Duodenal mucosa (tissue), 2 donors: ENCODE measurements around the gene IL4I1.

Experiments
- H3K27ac ChIP-seq: one replicate; pipeline ENCODE4 v1.7.0; 2013; ENCODE audit warnings: low read depth, low read length
- H3K27me3 ChIP-seq, 2 donors: one replicate each; pipeline ENCODE4 v1.7.0; 2013; ENCODE audit warnings: low read length in 2 of 2, control low read depth in 1 of 2; ENCODE audit not compliant: insufficient read depth in 2 of 2, control insufficient read depth in 1 of 2
- H3K36me3 ChIP-seq, 2 donors: one replicate each; pipeline ENCODE4 v1.7.0; 2013; ENCODE audit warnings: low read length in 2 of 2, control low read depth in 1 of 2; ENCODE audit not compliant: insufficient read depth in 2 of 2, control insufficient read depth in 1 of 2
- H3K4me1 ChIP-seq, 2 donors: one replicate each; pipeline ENCODE4 v1.7.0; 2013; ENCODE audit warnings: low read length in 2 of 2, control low read depth in 1 of 2; ENCODE audit not compliant: insufficient read depth in 2 of 2, control insufficient read depth in 1 of 2
- H3K4me3 ChIP-seq, 2 donors: one replicate each; pipeline ENCODE4 v1.7.0; 2013; ENCODE audit warnings: low read length in 2 of 2, low read depth in 1 of 2
- H3K9ac ChIP-seq, 2 donors: one replicate each; pipeline ENCODE4 v1.7.0; 2013; ENCODE audit warnings: low read length in 2 of 2, low read depth in 1 of 2
- H3K9me3 ChIP-seq, 2 donors: one replicate each; pipeline ENCODE4 v1.7.0; 2013; ENCODE audit warnings: low read length in 2 of 2, control low read depth in 1 of 2; ENCODE audit not compliant: control insufficient read depth in 1 of 2

The IL4I1 gene

GRCh38 chr19:49912965-49913685 is 16.4 kb upstream of the IL4I1 start:
- Histone ChIP-seq H3K4me3 (no peak overlapping the region), H3K27me3 (no peaks in the 10 kb centered on the region), H3K36me3 (peaks cover 19 to 58% of the 10 kb centered on the region in 2 donors), H3K4me1 (peaks cover 4 to 11% of the 10 kb centered on the region in 2 donors), H3K9me3 (no peaks in the 10 kb centered on the region), H3K9ac (no peak overlapping the region), H3K27ac (no peak overlapping the region)

- Histone ChIP-seq H3K27ac (no peak overlapping the region), H3K4me1 (peaks cover 4 to 11% of the 10 kb centered on the region in 2 donors), H3K4me3 (no peak overlapping the region), H3K9me3 (no peaks in the 10 kb centered on the region), H3K27me3 (no peaks in the 10 kb centered on the region), H3K36me3 (peaks cover 31 to 62% of the 10 kb centered on the region in 2 donors), H3K9ac (no peak overlapping the region)
Observed at GRCh38 chr19:49911381-49912145, 14.9 kb upstream of the IL4I1 start.

GRCh38 chr19:49910179-49910578 is 13.5 kb upstream of the IL4I1 start:
- Histone ChIP-seq H3K27ac (no peak overlapping the region), H3K9ac (no peak overlapping the region), H3K36me3 (peaks cover 23 to 63% of the 10 kb centered on the region in 2 donors), H3K27me3 (no peaks in the 10 kb centered on the region), H3K9me3 (no peaks in the 10 kb centered on the region), H3K4me3 (no peak overlapping the region), H3K4me1 (peaks cover 4 to 11% of the 10 kb centered on the region in 2 donors)

GRCh38 chr19:49908480-49909420 is 12.1 kb upstream of the IL4I1 start:
- H3K4me3 ChIP-seq: no peak overlapping the region
- H3K27me3 ChIP-seq: no peaks in the 10 kb centered on the region
- peaks cover 4 to 11% of the 10 kb centered on the region in 2 donors for H3K4me1 ChIP-seq
- H3K36me3 ChIP-seq: peaks cover 19 to 53% of the 10 kb centered on the region in 2 donors
- H3K9me3 ChIP-seq: no peaks in the 10 kb centered on the region
- no peak overlapping the region for H3K27ac ChIP-seq
- no peak overlapping the region for H3K9ac ChIP-seq

DNA sequence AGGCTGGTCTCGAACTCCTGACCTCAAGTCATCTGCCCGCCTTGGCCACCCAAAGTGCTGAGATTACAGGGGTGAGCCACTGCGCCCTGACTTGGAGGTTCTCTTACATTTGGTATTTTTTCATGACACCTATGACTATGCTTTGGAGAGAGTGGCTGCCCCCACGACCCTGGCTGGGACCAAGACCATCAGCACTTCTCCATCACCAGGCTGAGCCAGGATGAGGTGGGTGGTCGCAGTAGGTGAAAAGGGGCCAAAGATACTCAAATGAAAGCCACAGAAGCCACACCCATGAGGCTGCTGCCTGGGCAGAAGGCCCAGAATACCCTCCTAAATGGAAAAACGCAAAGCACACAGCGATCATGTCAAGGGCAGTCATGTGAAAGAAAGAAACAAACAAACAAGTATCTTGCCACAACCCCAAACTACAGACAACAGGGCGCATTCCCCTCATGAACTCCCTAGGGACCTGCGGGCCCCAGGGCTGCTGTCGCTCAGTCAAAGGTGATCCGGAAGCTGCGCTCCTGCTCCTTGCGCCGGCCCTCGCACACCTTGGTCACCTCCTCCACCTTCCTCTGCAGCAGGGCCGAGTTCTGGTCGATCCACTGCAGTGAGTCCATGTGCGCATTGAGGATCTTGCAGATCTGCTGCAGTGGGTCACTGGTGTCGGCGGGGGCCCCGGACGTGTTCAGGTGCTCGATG is 11.2 kb upstream of the IL4I1 start:
- no peaks in the 10 kb centered on the region for H3K27me3 ChIP-seq
- H3K4me3 ChIP-seq: no peak overlapping the region
- peaks cover 4 to 11% of the 10 kb centered on the region in 2 donors for H3K4me1 ChIP-seq
- H3K9me3 ChIP-seq: no peaks in the 10 kb centered on the region
- H3K36me3 ChIP-seq: peaks cover 16 to 46% of the 10 kb centered on the region in 2 donors
- no peak overlapping the region for H3K27ac ChIP-seq
- no peak overlapping the region for H3K9ac ChIP-seq

DNA sequence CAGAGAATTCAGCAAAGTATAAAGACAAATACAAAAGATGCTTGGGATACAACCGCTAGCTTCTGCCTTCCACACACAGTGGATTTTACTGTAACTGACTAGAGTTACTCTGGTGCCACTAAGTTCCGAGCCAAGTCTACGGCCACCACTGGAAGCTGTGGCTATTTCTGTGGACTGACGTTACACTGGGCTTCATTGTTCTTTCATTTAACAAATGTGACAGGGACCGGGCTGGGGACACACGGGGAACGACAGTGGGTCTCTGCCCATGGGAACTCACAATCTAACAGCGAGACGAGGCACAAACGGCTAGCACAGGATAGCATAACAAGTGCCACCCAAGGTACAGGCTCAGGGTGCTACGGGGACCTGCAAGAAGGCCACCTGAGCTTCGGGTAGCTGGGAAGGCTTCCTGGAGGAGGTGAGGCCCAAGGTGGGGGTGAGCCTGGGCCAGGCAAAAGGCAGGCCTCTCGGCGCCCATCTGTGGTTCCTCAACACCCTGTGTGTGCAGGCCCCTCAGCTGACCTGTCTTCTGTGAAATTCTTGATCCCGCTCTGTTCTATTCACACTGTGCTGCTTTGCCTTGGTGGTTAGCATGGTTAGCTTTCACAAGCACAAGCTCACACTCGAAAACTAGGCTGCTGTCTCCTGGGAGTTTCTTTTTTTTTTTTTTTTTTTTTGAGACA is 10.3 kb upstream of the IL4I1 start:
- H3K9ac ChIP-seq: no peak overlapping the region
- H3K9me3 ChIP-seq: no peaks in the 10 kb centered on the region
- no peaks in the 10 kb centered on the region for H3K27me3 ChIP-seq
- peaks cover 16 to 40% of the 10 kb centered on the region in 2 donors for H3K36me3 ChIP-seq
- H3K4me3 ChIP-seq: no peak overlapping the region
- no peak overlapping the region for H3K27ac ChIP-seq
- peaks cover 4 to 11% of the 10 kb centered on the region in 2 donors for H3K4me1 ChIP-seq

DNA sequence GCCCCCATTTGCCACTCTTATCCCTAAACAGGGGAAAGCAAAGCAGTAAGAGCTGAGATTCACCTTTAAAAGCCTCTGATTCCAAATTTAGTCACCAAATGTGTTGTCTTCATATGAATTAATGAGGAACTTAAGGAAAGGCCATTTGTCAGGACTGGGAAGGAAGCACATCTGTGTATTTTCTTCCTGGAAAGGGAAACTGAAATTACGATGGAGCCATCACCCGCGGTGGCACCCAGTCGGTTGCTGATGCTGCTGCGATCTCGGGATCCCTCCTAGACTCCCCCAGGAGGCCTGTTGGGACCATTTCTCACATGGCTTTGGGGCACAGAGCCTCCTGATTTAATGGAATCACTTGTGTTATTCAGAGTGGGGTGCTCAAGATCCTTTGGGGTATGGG is 7.4 kb upstream of the IL4I1 start:
- H3K4me3 ChIP-seq: no peak overlapping the region
- peaks cover 16 to 30% of the 10 kb centered on the region in 2 donors for H3K36me3 ChIP-seq
- H3K9ac ChIP-seq: no peak overlapping the region
- no peaks in the 10 kb centered on the region for H3K4me1 ChIP-seq
- H3K27ac ChIP-seq: no peak overlapping the region
- no peaks in the 10 kb centered on the region for H3K9me3 ChIP-seq
- no peaks in the 10 kb centered on the region for H3K27me3 ChIP-seq

DNA sequence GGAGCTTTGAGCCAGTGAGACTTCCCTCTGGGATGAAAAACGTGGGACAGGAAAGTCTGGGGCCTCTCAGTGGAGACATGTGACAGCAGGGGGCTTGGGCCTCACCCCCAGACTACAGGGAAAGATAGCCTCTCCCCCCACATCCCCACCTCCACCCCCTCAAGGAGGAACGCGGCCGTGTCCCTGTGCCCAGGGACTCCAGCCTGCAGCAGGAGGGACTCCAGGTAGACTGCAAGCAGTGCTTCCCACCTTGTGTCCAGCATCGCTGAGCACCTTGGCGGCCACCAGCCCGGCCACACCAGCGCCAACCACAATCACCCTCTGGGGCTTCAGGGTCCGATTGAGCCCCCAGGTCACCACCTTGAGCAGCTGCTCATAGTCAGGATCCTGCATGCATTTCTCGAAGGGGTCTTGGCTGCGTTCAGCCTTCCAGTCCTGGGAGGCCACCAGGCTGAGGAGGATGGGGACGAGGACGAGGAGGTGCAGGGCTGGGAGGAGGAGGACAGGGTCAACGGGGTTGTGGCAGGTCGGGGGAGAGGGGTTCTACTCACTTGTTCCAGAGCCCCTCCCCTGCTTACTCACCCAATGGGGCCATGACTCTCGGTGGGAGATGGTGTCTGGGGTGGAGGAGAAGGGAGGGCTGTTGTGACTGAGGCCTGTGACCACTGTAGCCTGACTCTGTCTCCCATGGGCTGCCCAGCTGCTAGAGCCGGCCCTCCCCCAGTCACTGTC is 955 bp downstream of the IL4I1 start:
- Histone ChIP-seq H3K36me3 (no peaks in the 10 kb centered on the region), H3K27me3 (no peaks in the 10 kb centered on the region), H3K27ac (no peak overlapping the region), H3K9ac (no peak overlapping the region), H3K9me3 (no peaks in the 10 kb centered on the region), H3K4me1 (peaks cover 4 to 9% of the 10 kb centered on the region in 2 donors), H3K4me3 (peak overlapping the region in 1 of 2 donors; percentile 36)
